Kidney (tissue), 14 donors: ENCODE measurements around the gene FAM117B. TPM values are rescaled to one million over a fixed set of nuclear protein-coding genes. Genes with fewer than 3 reads are reported as not detected.

Source experiments
- DNase-seq, 5 donors: peaks; one replicate each; pipeline ENCODE4 v3.0.0-alpha.2; 2013 to 2020
- FAIRE-seq: peaks from 2 replicates; lab custom pipeline; 2012; peaks lifted over from hg19 to GRCh38; lab: Jason Lieb, UNC
- H3K27ac ChIP-seq, 2 donors: one replicate each; pipeline ENCODE4 v1.7.0; 2013; ENCODE audit warnings: low read depth in 2 of 2, low read length in 2 of 2, inconsistent platforms in 1 of 2
- H3K27me3 ChIP-seq: one replicate; pipeline ENCODE4 v1.7.1; 2013; ENCODE audit warnings: low read length, inconsistent platforms; ENCODE audit not compliant: control insufficient read depth, insufficient read depth
- H3K36me3 ChIP-seq, 3 donors: one replicate each; pipeline versions ENCODE4 v1.7.0 to v1.7.1; 2013; ENCODE audit warnings: low read length in 3 of 3, control low read depth in 1 of 3, inconsistent platforms in 1 of 3; ENCODE audit not compliant: insufficient read depth in 3 of 3, control insufficient read depth in 2 of 3
- H3K4me1 ChIP-seq, 3 donors: one replicate each; pipeline versions ENCODE4 v1.7.0 to v1.7.1; 2013; ENCODE audit warnings: low read length in 3 of 3, inconsistent platforms in 1 of 3, low read depth in 1 of 3; ENCODE audit not compliant: control insufficient read depth in 2 of 3, insufficient read depth in 2 of 3
- H3K4me3 ChIP-seq, 3 donors: one replicate each; pipeline versions ENCODE4 v1.7.0 to v1.8.1; 2013; ENCODE audit warnings: low read length in 3 of 3, control low read depth in 1 of 3, inconsistent platforms in 1 of 3
- H3K9ac ChIP-seq, 3 donors: one replicate each; pipeline versions ENCODE4 v1.7.0 to v1.7.1; 2013; ENCODE audit warnings: low read length in 3 of 3, control low read depth in 1 of 3, inconsistent platforms in 1 of 3
- H3K9me3 ChIP-seq, 3 donors: one replicate each; pipeline versions ENCODE4 v1.7.0 to v1.7.1; 2013; ENCODE audit warnings: low read length in 3 of 3, control low read depth in 1 of 3, inconsistent platforms in 1 of 3; ENCODE audit not compliant: control insufficient read depth in 2 of 3, insufficient read depth in 1 of 3
- intact Hi-C: fragments of 100-400 bp; cut with DNase I; formaldehyde crosslinking; loops from one replicate; pipeline ENCODE4 v1.11.1; 2022
- polyA plus RNA-seq: library from polyadenylated mRNA; stranded (reverse); fragments of 350-450 nt; fragmentation: Illumina TruSeq; extraction: RNeasy Lipid Tissue Mini Kit (QIAGEN cat#74804); gene quantifications from one replicate; pipeline ENCODE4 v1.2.3, GENCODE V29; 2014; ENCODE audit warnings: low read depth, low replicate concordance; ENCODE audit not compliant: insufficient read depth
- total RNA-seq: library from RNA; stranded (reverse); fragmentation: NEBNext Ultra II Directional; extraction: Animal tissue kit (Norgen Biotek cat#: 25700); gene quantifications from one replicate; pipeline ENCODE4 v1.2.1, GENCODE V29; 2021
- TF ChIP-seq, protein P1 (sequence below): IDR thresholded peaks from 3 replicates; pipeline ENCODE4 v1.5.1; 2012; ENCODE audit warnings: mild to moderate bottlenecking, moderate library complexity, borderline replicate concordance; ENCODE audit not compliant: insufficient read depth; ENCODE audit errors: extremely low read depth
- donor health status: control.
- donor health status: control.
- donor health status: control.
- donor health status: control.
- donor health status: control.
- donor health status: DM: yes; HTN: yes; CAD: no.
- donor health status: Normal renal cell carcinoma (clear cell type).

FAM117B gene
- total and polyA plus RNA-seq, 2 donors from 2014 or later = 4.1 to 14.8 TPM

DNA sequence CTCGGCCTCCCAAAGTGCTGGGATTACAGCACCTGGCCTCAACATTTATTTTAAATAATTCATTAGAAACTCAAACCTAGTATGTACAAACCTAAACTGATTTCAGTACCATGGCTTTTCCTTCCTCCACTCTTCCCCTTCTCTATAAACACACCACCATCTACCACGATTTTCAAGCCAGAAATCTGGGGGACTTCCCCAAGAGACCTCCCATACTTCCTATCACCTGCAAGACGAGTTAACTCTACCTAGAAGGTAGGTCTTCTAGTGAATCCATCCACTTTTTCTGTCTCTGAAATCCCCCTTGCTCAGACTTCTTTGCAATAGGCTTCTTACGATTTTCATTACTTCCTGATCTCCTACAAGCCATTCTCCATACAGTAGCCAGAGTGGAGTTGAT lies 7.7 kb upstream of the FAM117B start:
- Histone ChIP-seq H3K9me3 (no peaks in the 10 kb centered on the region), H3K4me3 (no peak overlapping the region), H3K36me3 (no peaks in the 10 kb centered on the region), H3K4me1 (no peaks in the 10 kb centered on the region), H3K27ac (no peak overlapping the region), H3K27me3 (no peaks in the 10 kb centered on the region), H3K9ac (no peak overlapping the region)
- intact Hi-C loops = no loop called here
- FAIRE-seq (no peak), DNase-seq (no peak)
- TF ChIP-seq, protein P1, sequence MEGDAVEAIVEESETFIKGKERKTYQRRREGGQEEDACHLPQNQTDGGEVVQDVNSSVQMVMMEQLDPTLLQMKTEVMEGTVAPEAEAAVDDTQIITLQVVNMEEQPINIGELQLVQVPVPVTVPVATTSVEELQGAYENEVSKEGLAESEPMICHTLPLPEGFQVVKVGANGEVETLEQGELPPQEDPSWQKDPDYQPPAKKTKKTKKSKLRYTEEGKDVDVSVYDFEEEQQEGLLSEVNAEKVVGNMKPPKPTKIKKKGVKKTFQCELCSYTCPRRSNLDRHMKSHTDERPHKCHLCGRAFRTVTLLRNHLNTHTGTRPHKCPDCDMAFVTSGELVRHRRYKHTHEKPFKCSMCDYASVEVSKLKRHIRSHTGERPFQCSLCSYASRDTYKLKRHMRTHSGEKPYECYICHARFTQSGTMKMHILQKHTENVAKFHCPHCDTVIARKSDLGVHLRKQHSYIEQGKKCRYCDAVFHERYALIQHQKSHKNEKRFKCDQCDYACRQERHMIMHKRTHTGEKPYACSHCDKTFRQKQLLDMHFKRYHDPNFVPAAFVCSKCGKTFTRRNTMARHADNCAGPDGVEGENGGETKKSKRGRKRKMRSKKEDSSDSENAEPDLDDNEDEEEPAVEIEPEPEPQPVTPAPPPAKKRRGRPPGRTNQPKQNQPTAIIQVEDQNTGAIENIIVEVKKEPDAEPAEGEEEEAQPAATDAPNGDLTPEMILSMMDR = no peak

GRCh38 chr2:202628646-202629198 lies 6.0 kb upstream of the FAM117B start:
- Histone ChIP-seq H3K9me3 (no peaks in the 10 kb centered on the region), H3K27ac (no peak overlapping the region), H3K9ac (no peak overlapping the region), H3K4me1 (no peaks in the 10 kb centered on the region), H3K4me3 (no peak overlapping the region), H3K36me3 (no peaks in the 10 kb centered on the region), H3K27me3 (no peaks in the 10 kb centered on the region)
- no peak for FAIRE-seq
- DNase-seq = no peak
- TF ChIP-seq, protein P1 = no peak
- intact Hi-C loops = no loop called here

DNA sequence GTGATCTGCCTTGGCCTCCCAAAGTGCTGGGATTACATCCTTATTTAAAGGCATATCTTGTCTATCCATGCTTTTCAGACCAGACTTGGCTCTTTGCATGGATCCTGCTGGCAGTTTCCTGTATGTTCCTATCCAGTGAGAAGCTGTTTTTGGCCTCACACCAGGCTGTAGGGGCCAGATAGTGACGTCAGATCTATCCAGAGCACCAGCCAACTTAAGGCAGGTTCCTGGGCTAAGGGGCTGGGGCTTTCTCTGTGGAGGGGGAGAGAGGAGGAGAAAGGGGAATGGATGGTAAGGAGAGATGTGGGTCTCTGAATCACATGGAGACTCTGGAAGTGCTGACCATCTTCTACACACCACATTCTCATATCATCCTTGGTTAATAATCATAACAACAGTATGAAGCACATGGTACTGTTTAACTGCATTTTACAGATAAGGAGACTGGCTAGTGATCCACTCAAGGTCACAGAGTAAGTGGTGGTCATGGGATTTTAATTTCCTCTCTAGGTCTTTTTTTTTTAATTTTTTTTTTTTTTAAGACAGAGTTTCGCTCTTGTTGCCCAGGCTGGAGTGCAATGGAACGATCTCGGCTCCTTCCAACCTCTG lies 2.0 kb upstream of the FAM117B start:
- no peaks in the 10 kb centered on the region for H3K9me3 ChIP-seq
- no peaks in the 10 kb centered on the region for H3K27me3 ChIP-seq
- no peak for DNase-seq
- intact Hi-C loops = no loop called here
- no peaks in the 10 kb centered on the region for H3K36me3 ChIP-seq
- no peaks in the 10 kb centered on the region for H3K4me1 ChIP-seq
- H3K4me3 ChIP-seq = no peak overlapping the region
- no peak overlapping the region for H3K9ac ChIP-seq
- H3K27ac ChIP-seq = no peak overlapping the region
- no peak for FAIRE-seq
- TF ChIP-seq, protein P1 = no peak
